Measurements from ENCODE around the gene PRKCA. TPM values are rescaled to one million over a fixed set of nuclear protein-coding genes. Genes with fewer than 3 reads are reported as not detected.

The PRKCA gene
- polyA plus RNA-seq, 1 experiment: 66.8 TPM

- peaks cover 7% of the 10 kb centered on the region for H3K9me3 ChIP-seq (ENCODE audit: control insufficient read depth, insufficient read depth, low read length)
- H3K27me3 ChIP-seq (ENCODE audit: control insufficient read depth, insufficient read depth, low read length): no peaks in the 10 kb centered on the region
- no peak for DNase-seq (ENCODE audit: low read depth, low spot score)
- TF ChIP-seq, protein P1, sequence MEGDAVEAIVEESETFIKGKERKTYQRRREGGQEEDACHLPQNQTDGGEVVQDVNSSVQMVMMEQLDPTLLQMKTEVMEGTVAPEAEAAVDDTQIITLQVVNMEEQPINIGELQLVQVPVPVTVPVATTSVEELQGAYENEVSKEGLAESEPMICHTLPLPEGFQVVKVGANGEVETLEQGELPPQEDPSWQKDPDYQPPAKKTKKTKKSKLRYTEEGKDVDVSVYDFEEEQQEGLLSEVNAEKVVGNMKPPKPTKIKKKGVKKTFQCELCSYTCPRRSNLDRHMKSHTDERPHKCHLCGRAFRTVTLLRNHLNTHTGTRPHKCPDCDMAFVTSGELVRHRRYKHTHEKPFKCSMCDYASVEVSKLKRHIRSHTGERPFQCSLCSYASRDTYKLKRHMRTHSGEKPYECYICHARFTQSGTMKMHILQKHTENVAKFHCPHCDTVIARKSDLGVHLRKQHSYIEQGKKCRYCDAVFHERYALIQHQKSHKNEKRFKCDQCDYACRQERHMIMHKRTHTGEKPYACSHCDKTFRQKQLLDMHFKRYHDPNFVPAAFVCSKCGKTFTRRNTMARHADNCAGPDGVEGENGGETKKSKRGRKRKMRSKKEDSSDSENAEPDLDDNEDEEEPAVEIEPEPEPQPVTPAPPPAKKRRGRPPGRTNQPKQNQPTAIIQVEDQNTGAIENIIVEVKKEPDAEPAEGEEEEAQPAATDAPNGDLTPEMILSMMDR (IDR thresholded peaks at IDR 0.05; ENCODE audit: low read depth, low read length): no peak
- ChIA-PET POLR2A (interaction anchor here (0.6 to 0.7 kb wide), 2 partner anchors 9 to 20 kb away, joined by 4 read pairs; no protein-coding TSS in a partner anchor), CTCF (no interaction called here)
- H3K4me3 ChIP-seq (ENCODE audit: low read depth, low read length): no peak overlapping the region
- no peak overlapping the region for H3K27ac ChIP-seq (ENCODE audit: low read depth, low read length)
These were observed 491.4 kb downstream of the PRKCA start for GRCh38 chr17:66793814-66794213.

- ChIA-PET CTCF (interaction anchor here (0.5 to 0.6 kb wide), 2 partner anchors 12 to 322 kb away, joined by 3 to 4 read pairs; no protein-coding TSS in a partner anchor), POLR2A (no interaction called here)
- Histone ChIP-seq H3K27me3 (ENCODE audit: control insufficient read depth, insufficient read depth, low read length) (no peaks in the 10 kb centered on the region), H3K9me3 (ENCODE audit: control insufficient read depth, insufficient read depth, low read length) (peaks cover 7% of the 10 kb centered on the region), H3K27ac (ENCODE audit: low read depth, low read length) (no peak overlapping the region), H3K4me3 (ENCODE audit: low read depth, low read length) (no peak overlapping the region)
- DNase-seq (ENCODE audit: low read depth, low spot score): no peak
- TF ChIP-seq, protein P1 (IDR thresholded peaks at IDR 0.05; ENCODE audit: low read depth, low read length): no peak
These were observed 493.1 kb downstream of the PRKCA start for GRCh38 chr17:66795486-66795885.

DNA sequence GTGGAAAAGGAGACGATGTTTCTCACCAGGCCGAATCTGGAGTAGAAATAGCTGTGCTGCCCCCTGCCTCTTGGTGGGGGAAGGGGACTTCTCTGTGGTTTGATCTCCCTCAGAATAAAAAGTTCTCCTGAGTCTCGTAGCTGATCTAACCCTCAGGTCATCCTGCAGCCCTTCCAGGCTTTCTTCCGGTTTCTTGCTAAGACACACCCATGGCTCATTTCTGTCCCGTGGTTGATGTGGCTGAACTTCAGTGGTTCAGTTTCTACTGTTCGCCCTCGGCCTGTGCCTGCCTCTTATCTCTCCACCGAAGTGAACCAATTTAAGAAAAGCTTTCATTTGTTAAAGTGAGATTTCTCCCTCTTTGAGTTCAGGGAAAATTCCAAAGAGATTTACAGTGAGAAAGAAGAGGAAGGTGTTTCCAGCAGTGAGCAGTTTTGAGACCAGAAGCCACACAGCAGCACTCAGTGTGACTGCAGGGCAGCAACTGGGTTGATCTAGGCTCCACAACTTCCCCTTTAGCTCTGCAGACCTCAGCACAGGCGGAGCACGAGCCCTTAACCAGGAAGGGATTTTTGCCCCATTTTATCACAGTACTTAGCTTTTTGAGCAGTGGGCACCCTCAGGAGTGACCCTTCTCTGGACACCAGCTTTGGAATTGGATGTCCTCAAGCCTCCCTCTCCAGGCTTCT is 497.6 kb downstream of the PRKCA start:
- Histone ChIP-seq H3K4me3 (ENCODE audit: low read depth, low read length) (no peak overlapping the region), H3K9me3 (ENCODE audit: control insufficient read depth, insufficient read depth, low read length) (peaks cover 7% of the 10 kb centered on the region), H3K27me3 (ENCODE audit: control insufficient read depth, insufficient read depth, low read length) (no peaks in the 10 kb centered on the region), H3K27ac (ENCODE audit: low read depth, low read length) (no peak overlapping the region)
- no peak for DNase-seq (ENCODE audit: low read depth, low spot score)
- ChIA-PET POLR2A (no interaction called here), CTCF (no interaction called here)
- TF ChIP-seq, protein P1 (IDR thresholded peaks at IDR 0.05; ENCODE audit: low read depth, low read length): no peak

DNA sequence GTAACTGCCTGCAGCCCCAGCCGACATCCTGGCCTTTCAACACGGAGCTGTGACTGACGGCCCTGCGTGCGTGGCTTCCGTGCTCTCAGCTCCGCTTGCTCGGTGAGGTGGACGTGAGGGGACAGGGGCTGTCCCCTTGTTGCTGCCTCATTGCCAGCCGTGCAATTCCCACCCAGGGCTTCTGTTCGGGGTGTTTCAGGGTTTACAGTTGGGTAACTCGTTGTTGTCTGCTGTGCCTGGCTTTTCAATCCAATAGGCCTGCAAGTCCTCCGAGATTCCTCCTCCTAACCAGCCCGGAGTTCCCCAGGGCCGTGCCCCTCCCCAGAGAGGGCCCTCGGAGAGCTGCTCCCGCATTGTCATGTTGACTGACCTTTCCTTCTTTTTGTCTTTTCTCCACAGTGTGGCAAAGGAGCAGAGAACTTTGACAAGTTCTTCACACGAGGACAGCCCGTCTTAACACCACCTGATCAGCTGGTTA is 501.1 kb downstream of the PRKCA start:
- ChIA-PET CTCF (no interaction called here), POLR2A (no interaction called here)
- no peak for DNase-seq (ENCODE audit: low read depth, low spot score)
- TF ChIP-seq, protein P1 (IDR thresholded peaks at IDR 0.05; ENCODE audit: low read depth, low read length): no peak
- Histone ChIP-seq H3K4me3 (ENCODE audit: low read depth, low read length) (no peak overlapping the region), H3K27ac (ENCODE audit: low read depth, low read length) (no peak overlapping the region), H3K27me3 (ENCODE audit: control insufficient read depth, insufficient read depth, low read length) (no peaks in the 10 kb centered on the region), H3K9me3 (ENCODE audit: control insufficient read depth, insufficient read depth, low read length) (no peaks in the 10 kb centered on the region)

GRCh38 chr17:66805567-66805966 is 503.2 kb downstream of the PRKCA start:
- TF ChIP-seq, protein P1 (IDR thresholded peaks at IDR 0.05; ENCODE audit: low read depth, low read length): no peak
- ChIA-PET CTCF (no interaction called here), POLR2A (no interaction called here)
- no peaks in the 10 kb centered on the region for H3K9me3 ChIP-seq (ENCODE audit: control insufficient read depth, insufficient read depth, low read length)
- no peak for DNase-seq (ENCODE audit: low read depth, low spot score)
- H3K4me3 ChIP-seq (ENCODE audit: low read depth, low read length): no peak overlapping the region
- H3K27me3 ChIP-seq (ENCODE audit: control insufficient read depth, insufficient read depth, low read length): no peaks in the 10 kb centered on the region
- no peak overlapping the region for H3K27ac ChIP-seq (ENCODE audit: low read depth, low read length)
